ENCODE results near the gene CAVIN2.
A peak's percentile ranks its signal among the peaks of the same experiment; 100 is the strongest.

CAVIN2 gene

DNA sequence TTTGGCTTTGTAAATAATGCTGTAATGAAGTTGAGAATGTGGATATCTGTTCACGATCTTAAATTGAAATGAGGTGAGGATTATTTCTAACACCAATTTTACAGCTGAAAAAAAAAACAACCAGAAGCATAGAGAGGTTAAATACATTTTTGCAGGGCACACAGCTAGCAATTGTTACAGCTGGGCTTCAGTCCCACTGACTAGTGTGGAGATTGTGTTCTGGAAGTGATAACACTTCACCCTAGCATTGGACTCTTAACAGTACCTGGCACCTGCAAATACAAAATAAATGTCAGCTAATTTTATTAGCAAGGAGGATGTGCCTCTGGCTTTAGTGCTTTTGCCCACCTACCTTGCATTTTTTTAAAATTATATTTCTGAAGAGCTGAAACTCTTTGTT, 28.8 kb downstream of the CAVIN2 start:
- in situ Hi-C loops (cut with HindIII; ENCODE audit: low pct_ligation_motif_present, low sequenced_read_pairs), result loop anchor here (25.0 kb wide), 1 partner anchor 344 kb away; no protein-coding TSS in a partner anchor
- TF ChIP-seq, protein P1, sequence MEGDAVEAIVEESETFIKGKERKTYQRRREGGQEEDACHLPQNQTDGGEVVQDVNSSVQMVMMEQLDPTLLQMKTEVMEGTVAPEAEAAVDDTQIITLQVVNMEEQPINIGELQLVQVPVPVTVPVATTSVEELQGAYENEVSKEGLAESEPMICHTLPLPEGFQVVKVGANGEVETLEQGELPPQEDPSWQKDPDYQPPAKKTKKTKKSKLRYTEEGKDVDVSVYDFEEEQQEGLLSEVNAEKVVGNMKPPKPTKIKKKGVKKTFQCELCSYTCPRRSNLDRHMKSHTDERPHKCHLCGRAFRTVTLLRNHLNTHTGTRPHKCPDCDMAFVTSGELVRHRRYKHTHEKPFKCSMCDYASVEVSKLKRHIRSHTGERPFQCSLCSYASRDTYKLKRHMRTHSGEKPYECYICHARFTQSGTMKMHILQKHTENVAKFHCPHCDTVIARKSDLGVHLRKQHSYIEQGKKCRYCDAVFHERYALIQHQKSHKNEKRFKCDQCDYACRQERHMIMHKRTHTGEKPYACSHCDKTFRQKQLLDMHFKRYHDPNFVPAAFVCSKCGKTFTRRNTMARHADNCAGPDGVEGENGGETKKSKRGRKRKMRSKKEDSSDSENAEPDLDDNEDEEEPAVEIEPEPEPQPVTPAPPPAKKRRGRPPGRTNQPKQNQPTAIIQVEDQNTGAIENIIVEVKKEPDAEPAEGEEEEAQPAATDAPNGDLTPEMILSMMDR (IDR thresholded peaks at IDR 0.05; ENCODE audit: low read depth, low read length, missing control alignments), result no peak
- DNase-seq, result no peak
- H3K27me3 ChIP-seq (replicated peaks), result no peaks in the 10 kb centered on the region
- no peak overlapping the region for H3K27ac ChIP-seq
- H3K4me3 ChIP-seq (ENCODE audit: low read depth, low read length), result no peak overlapping the region
- H3K36me3 ChIP-seq (replicated peaks), result no peaks in the 10 kb centered on the region

DNA sequence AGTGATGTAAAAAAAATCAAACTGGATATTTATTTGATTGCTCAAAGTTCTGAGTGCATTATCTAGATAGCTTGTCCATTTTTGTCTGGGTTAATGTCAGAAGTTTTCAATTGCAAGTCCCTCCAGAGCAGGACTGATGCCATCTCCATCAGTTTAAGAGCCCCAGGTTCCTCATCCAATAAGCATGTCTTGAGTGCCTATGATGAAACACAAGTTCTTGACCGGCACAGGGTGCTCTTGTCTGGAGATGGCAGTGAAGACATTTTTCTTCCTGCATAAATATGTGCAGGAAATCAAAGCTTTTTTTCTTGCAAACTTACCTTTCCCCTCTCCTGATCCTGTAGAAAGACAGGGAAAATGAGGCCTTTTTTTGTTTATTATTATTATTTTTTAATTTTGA, 31.9 kb downstream of the CAVIN2 start:
- in situ Hi-C loops (cut with HindIII; ENCODE audit: low pct_ligation_motif_present, low sequenced_read_pairs), result loop anchor here (25.0 kb wide), 1 partner anchor 347 kb away; no protein-coding TSS in a partner anchor
- no peak overlapping the region for H3K27ac ChIP-seq
- TF ChIP-seq, protein P1 (IDR thresholded peaks at IDR 0.05; ENCODE audit: low read depth, low read length, missing control alignments), result no peak
- DNase-seq, result no peak
- no peak overlapping the region for H3K4me3 ChIP-seq (ENCODE audit: low read depth, low read length)
- H3K36me3 ChIP-seq (replicated peaks), result no peaks in the 10 kb centered on the region
- no peaks in the 10 kb centered on the region for H3K27me3 ChIP-seq (replicated peaks)

DNA sequence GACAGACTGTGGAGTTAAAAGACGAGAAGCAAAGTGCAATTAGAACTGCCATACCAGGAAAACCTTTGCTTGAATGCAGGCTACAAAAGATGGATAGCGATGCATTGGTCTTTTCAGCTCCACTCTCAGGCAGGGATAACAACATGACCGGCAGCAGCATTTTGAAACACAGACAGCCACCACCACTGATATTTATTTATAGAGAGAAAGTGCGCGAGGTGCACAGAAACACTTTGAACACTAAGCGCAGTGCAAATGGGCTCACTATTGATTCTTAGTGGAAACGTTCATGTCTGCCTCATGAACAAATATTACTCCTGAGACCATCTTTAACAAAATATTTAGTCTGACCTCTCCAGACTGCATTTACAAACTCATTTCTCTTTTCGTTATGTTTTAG, 32.9 kb downstream of the CAVIN2 start:
- H3K27ac ChIP-seq, result no peak overlapping the region
- in situ Hi-C loops (cut with HindIII; ENCODE audit: low pct_ligation_motif_present, low sequenced_read_pairs), result loop anchor here (25.0 kb wide), 1 partner anchor 348 kb away; no protein-coding TSS in a partner anchor

DNA sequence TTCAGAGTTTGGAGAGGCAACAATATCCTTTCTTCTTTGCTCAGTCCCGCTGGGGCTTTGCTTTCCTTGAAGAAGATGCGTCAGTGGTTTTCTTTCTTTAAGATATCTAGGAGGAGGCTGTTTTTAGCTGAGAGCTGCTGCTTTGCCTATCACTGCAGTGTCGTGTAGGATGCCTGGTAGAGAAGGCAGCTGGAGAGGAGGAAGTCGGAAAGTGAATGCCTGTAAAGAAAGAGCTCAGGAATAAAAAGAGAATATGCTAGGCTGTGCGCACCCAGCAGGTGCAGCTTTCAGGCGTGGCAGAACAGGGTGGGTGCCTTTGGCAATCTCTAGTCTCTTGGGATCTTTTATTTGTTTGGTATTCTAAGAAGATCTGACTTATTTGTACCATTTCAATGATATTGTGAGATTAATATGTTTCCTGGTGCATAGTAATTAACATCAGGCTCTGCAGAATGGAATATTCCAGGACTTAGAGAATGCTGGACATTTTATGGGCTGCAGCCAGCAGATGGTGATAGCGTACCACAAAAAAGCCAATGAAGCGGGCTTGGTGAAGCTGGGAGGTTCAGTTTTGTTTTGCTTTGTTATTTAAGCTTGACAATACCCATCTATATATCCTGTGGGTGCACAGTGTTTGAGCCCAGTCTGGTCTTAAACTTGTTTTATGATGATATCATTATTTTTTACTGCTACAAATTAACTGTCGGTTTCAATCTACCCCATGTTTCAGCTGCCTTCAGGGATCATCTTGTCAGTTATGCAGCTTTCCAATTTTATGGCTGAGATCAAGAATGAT, 34.9 kb downstream of the CAVIN2 start:
- H3K27ac ChIP-seq, result no peak overlapping the region
- no peaks in the 10 kb centered on the region for H3K27me3 ChIP-seq (replicated peaks)
- H3K36me3 ChIP-seq (replicated peaks), result no peaks in the 10 kb centered on the region
- in situ Hi-C loops (cut with HindIII; ENCODE audit: low pct_ligation_motif_present, low sequenced_read_pairs), result loop anchor here (25.0 kb wide), 1 partner anchor 350 kb away; no protein-coding TSS in a partner anchor
- TF ChIP-seq, protein P1 (IDR thresholded peaks at IDR 0.05; ENCODE audit: low read depth, low read length, missing control alignments), result peak; percentile 85
- no peak overlapping the region for H3K4me3 ChIP-seq (ENCODE audit: low read depth, low read length)
- peak; percentile 61 for DNase-seq

More for the DNA sequence above, 32.9 kb downstream of the CAVIN2 start:
- TF ChIP-seq, protein P1 (IDR thresholded peaks at IDR 0.05; ENCODE audit: low read depth, low read length, missing control alignments), result no peak
- DNase-seq, result no peak
- H3K4me3 ChIP-seq (ENCODE audit: low read depth, low read length), result no peak overlapping the region
- no peaks in the 10 kb centered on the region for H3K27me3 ChIP-seq (replicated peaks)
- H3K36me3 ChIP-seq (replicated peaks), result no peaks in the 10 kb centered on the region

DNA sequence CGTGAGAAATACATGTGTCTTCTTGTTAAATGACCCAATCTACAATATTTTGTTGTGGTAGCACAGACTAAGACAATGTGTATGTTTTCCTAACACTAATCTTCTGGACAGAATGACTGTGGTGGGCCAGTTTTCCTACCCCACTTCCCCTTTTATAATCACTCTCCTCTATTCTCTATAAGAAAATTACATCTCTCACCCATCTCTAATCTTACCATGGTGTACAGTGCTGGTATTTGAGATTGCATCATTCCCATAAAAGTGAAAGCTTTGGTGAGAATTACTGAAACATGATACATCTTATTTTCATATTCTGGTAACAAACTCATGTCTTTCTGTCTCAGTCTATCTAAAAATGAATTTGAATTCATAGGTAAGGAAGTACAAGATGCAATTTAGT, 40.5 kb downstream of the CAVIN2 start:
- no peaks in the 10 kb centered on the region for H3K36me3 ChIP-seq (replicated peaks)
- DNase-seq, result no peak
- no peak overlapping the region for H3K27ac ChIP-seq
- TF ChIP-seq, protein P1 (IDR thresholded peaks at IDR 0.05; ENCODE audit: low read depth, low read length, missing control alignments), result no peak
- H3K4me3 ChIP-seq (ENCODE audit: low read depth, low read length), result no peak overlapping the region
- in situ Hi-C loops (cut with HindIII; ENCODE audit: low pct_ligation_motif_present, low sequenced_read_pairs), result loop anchor here (25.0 kb wide), 1 partner anchor 356 kb away; no protein-coding TSS in a partner anchor
- no peaks in the 10 kb centered on the region for H3K27me3 ChIP-seq (replicated peaks)

Measured in brain microvascular endothelial cell (primary cell).